Measurements from ENCODE around the gene NAB1.

DNA sequence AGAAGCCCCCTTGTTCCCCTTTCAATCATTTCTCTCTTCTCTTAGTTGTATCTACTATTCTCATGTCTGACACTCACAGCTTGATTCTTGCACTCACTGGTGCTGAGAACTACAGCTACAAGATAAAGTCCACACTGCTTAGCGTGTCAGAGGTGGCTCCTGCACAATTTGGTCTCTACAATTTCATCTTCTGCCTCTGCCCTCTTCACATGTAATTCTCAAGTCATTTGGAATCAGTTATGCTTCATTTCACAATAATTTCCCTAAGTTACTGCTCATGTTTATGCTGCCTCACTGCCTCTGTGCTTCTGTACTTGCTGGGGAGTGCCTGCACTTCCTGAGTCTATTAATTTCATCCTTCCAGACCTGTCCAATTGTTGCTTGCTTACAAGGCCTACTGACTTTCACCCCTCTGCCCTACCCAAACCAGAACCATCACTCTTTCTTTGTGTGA is 11.6 kb upstream of the NAB1 start:
- TF ChIP-seq, protein P1, sequence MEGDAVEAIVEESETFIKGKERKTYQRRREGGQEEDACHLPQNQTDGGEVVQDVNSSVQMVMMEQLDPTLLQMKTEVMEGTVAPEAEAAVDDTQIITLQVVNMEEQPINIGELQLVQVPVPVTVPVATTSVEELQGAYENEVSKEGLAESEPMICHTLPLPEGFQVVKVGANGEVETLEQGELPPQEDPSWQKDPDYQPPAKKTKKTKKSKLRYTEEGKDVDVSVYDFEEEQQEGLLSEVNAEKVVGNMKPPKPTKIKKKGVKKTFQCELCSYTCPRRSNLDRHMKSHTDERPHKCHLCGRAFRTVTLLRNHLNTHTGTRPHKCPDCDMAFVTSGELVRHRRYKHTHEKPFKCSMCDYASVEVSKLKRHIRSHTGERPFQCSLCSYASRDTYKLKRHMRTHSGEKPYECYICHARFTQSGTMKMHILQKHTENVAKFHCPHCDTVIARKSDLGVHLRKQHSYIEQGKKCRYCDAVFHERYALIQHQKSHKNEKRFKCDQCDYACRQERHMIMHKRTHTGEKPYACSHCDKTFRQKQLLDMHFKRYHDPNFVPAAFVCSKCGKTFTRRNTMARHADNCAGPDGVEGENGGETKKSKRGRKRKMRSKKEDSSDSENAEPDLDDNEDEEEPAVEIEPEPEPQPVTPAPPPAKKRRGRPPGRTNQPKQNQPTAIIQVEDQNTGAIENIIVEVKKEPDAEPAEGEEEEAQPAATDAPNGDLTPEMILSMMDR (conservative IDR thresholded peaks at IDR 0.05) = no peak
- no peak for TF ChIP-seq EZH2 (IDR thresholded peaks at IDR 0.05; ENCODE audit: low read depth)

All from PC-9 (cell line).